Measurements from ENCODE around the gene ZNF799. TPM values are rescaled to one million over a fixed set of nuclear protein-coding genes. Genes with fewer than 3 reads are reported as not detected.

Gene ZNF799
- total RNA-seq, 2 donors from 2014 or later: 8.6 to 9.1 TPM

DNA sequence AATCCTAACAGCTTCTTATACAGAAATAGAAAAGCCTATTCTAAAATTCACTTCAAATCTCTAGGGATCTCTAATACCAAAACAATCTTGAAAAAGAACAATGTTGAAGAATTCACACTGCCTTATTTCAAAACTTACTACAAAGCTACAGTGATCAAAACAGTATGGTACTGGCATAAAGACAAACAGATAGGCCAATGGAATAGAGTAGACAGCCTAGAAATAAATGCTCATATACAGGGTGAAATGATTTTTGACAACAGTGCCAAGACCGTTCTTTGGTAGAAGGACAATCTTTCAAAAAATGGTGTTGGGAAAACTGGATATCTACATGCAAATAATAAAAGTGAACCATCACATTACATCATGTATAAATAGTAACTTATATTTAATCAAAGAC lies 55.9 kb downstream of the ZNF799 start:
- no peak for DNase-seq
- H3K27ac ChIP-seq (ENCODE audit: low read depth, low read length): no peak overlapping the region
- TF ChIP-seq, protein P1, sequence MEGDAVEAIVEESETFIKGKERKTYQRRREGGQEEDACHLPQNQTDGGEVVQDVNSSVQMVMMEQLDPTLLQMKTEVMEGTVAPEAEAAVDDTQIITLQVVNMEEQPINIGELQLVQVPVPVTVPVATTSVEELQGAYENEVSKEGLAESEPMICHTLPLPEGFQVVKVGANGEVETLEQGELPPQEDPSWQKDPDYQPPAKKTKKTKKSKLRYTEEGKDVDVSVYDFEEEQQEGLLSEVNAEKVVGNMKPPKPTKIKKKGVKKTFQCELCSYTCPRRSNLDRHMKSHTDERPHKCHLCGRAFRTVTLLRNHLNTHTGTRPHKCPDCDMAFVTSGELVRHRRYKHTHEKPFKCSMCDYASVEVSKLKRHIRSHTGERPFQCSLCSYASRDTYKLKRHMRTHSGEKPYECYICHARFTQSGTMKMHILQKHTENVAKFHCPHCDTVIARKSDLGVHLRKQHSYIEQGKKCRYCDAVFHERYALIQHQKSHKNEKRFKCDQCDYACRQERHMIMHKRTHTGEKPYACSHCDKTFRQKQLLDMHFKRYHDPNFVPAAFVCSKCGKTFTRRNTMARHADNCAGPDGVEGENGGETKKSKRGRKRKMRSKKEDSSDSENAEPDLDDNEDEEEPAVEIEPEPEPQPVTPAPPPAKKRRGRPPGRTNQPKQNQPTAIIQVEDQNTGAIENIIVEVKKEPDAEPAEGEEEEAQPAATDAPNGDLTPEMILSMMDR (conservative IDR thresholded peaks at IDR 0.05): no peak
- Mint-ChIP-seq H3K4me1 (no peaks in the 10 kb centered on the region), H3K36me3 (ENCODE audit: low read depth) (peaks cover 21% of the 10 kb centered on the region), H3K4me3 (no peak overlapping the region), H3K27ac (no peak overlapping the region), H3K9me3 (peaks cover 80% of the 10 kb centered on the region), H3K27me3 (ENCODE audit: insufficient read depth) (no peaks in the 10 kb centered on the region)
- no peaks in the 10 kb centered on the region for H3K4me1 ChIP-seq (ENCODE audit: control insufficient read depth, insufficient read depth, low read length)
- H3K27me3 ChIP-seq (ENCODE audit: control insufficient read depth, insufficient read depth, low read length, poor library complexity, severe bottlenecking): no peaks in the 10 kb centered on the region
- H3K9me3 ChIP-seq (ENCODE audit: control insufficient read depth, low read length): peaks cover 63% of the 10 kb centered on the region
- 100% methylated on average over 1 of the region's 1 CpG; no CpG with 5 or more reads in 1 of the 2 experiments for WGBS, 2 experiments (ENCODE audit: insufficient coverage in 1 of 2, insufficient read length in 1 of 2)
- H3K4me3 ChIP-seq (ENCODE audit: low read length): peak overlapping the region; percentile 38
- H3K36me3 ChIP-seq (ENCODE audit: control insufficient read depth, insufficient read depth, low read length): peaks cover 12% of the 10 kb centered on the region
- H3K9ac ChIP-seq (ENCODE audit: extremely low read depth, low read length, poor library complexity, severe bottlenecking): no peak overlapping the region

Other genes starting within 250 kb of the ZNF799 start
- gene ZNF625, start 244.5 kb downstream of the ZNF799 start, total RNA-seq: 10 to 100 TPM; 30.2 to 40.0 TPM
- 10 to 100 TPM in 1 of 2 donors, 1 to 10 TPM in 1; 9.2 to 16.2 TPM for gene ZNF136, start 238.2 kb downstream of the ZNF799 start, total RNA-seq
- gene ZNF44, start 106.4 kb downstream of the ZNF799 start, total RNA-seq: 1 to 10 TPM; 9.5 TPM
- 1 to 10 TPM; 2.2 to 3.1 TPM for gene ZNF563, start 67.6 kb downstream of the ZNF799 start, total RNA-seq
- gene ZNF442, start 35.6 kb downstream of the ZNF799 start, total RNA-seq: 1 to 10 TPM; 2.7 to 3.5 TPM
- gene ZNF443, start 39.8 kb upstream of the ZNF799 start, total RNA-seq: 10 to 100 TPM; 14.3 to 18.6 TPM
- gene ZNF709, start 83.5 kb upstream of the ZNF799 start, total RNA-seq: 1 to 10 TPM; 5.3 to 7.4 TPM
- gene ZNF564, start 150.2 kb upstream of the ZNF799 start, total RNA-seq: 10 to 100 TPM; 17.3 to 20.6 TPM
- 10 to 100 TPM; 10.6 to 11.2 TPM for gene ZNF490, start 209.5 kb upstream of the ZNF799 start, total RNA-seq
- 10 to 100 TPM; 23.2 to 32.1 TPM for gene ZNF791, start 209.6 kb upstream of the ZNF799 start, total RNA-seq

All from endodermal cell (in vitro differentiated cells).